Smooth muscle cell (in vitro differentiated cells): ENCODE data around the gene BAX. TPM values are rescaled to one million over a fixed set of nuclear protein-coding genes. Genes with fewer than 3 reads are reported as not detected.

Experiments used
- DNase-seq: peaks from one replicate; lab custom pipeline; 2025; ENCODE audit not compliant: unreplicated experiment; lab: John Stamatoyannopoulos, UW
- H2AFZ ChIP-seq: fragments of 200-600 bp; sonication (generic); 2 replicates; pipeline ENCODE4 v1.6.0; 2016; ENCODE audit warnings: antibody characterized with exemption, low read depth, mild to moderate bottlenecking
- H3F3A ChIP-seq: fragments of 200-600 bp; sonication (generic); 2 replicates; pipeline ENCODE4 v1.6.0; 2017; ENCODE audit warnings: antibody characterized with exemption, low read depth
- H3K27ac ChIP-seq: fragments of 200-600 bp; sonication (generic); 2 replicates; pipeline ENCODE4 v1.5.1; 2016; ENCODE audit warnings: low read depth, mild to moderate bottlenecking
- H3K27me3 ChIP-seq: fragments of 200-600 bp; sonication (generic); 2 replicates; pipeline ENCODE4 v1.6.1; 2016; ENCODE audit warnings: low read depth, mild to moderate bottlenecking
- H3K36me3 ChIP-seq: fragments of 200-600 bp; sonication (generic); 2 replicates; pipeline ENCODE4 v1.5.1; 2016; ENCODE audit warnings: low read depth
- H3K4me1 ChIP-seq: fragments of 200-600 bp; sonication (generic); 2 replicates; pipeline ENCODE4 v1.5.1; 2016; ENCODE audit warnings: low read depth
- H3K4me2 ChIP-seq: fragments of 200-600 bp; sonication (generic); 2 replicates; pipeline ENCODE4 v1.6.0; 2016; ENCODE audit warnings: mild to moderate bottlenecking
- H3K4me3 ChIP-seq: fragments of 200-600 bp; sonication (generic); 2 replicates; pipeline ENCODE4 v1.5.1; 2016; ENCODE audit warnings: mild to moderate bottlenecking
- H3K79me2 ChIP-seq: fragments of 200-600 bp; sonication (generic); 2 replicates; pipeline ENCODE4 v1.6.0; 2016; ENCODE audit warnings: low read depth, mild to moderate bottlenecking
- H3K9ac ChIP-seq: fragments of 200-600 bp; sonication (generic); 2 replicates; pipeline ENCODE4 v1.6.0; 2016; ENCODE audit warnings: low read depth
- H3K9me3 ChIP-seq: fragments of 200-600 bp; sonication (generic); replicated peaks from 2 replicates; pipeline ENCODE4 v1.5.1; 2016; ENCODE audit warnings: low read depth
- H4K20me1 ChIP-seq: fragments of 200-600 bp; sonication (generic); 2 replicates; pipeline ENCODE4 v1.6.0; 2016; ENCODE audit warnings: low read depth
- WGBS: methylation state at CpG from one replicate; pipeline ENCODE4 v1.1.7; 2016; ENCODE audit warnings: low lambda C conversion rate; 5-methylcytosine and 5-hydroxymethylcytosine counted together
- polyA plus RNA-seq: library from polyadenylated mRNA; unstranded; fragments of >200 nt; fragmentation: Nextera tagmentation; extraction: Ambion mirVana; gene quantifications from 2 replicates; pipeline ENCODE4 v1.2.1, GENCODE V29; 2016
- total RNA-seq: library from RNA; depleted of rRNA; stranded (reverse); fragments of >200 nt; gene quantifications from 2 replicates; pipeline ENCODE4 v1.2.3, GENCODE V29; 2014
- TF ChIP-seq, protein P1 (sequence below): fragments of 200-600 bp; sonication (generic); IDR thresholded peaks from 2 replicates; pipeline ENCODE4 v1.5.1; 2017; ENCODE audit warnings: borderline replicate concordance, mild to moderate bottlenecking, antibody characterized with exemption; ENCODE audit not compliant: insufficient read depth, poor library complexity, severe bottlenecking

Gene BAX
- total and polyA plus RNA-seq, 2 experiments from 2014 or later, result 42.8 to 153 TPM

DNA sequence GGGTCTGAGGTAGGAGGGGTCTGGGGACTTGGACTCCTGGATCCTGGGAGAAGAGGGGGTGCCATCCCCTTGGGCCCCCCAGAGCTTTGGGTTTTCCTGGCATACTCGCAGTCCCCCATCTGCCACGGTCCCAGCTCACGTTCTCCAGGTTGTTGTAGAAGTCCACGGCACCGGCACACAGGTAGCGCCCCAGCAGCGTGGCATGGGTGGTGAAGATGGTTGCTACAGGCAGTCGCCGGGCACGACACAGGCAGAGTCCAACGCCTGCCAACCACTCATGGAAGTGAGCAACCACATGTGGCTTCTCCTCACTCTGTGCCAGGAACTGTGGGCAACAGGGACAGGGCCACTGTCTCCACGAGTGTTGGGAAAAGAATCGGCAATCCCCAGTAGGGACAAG, 31.0 kb downstream of the BAX start:
- no peaks in the 10 kb centered on the region for H3K27me3 ChIP-seq
- no peaks in the 10 kb centered on the region for H3K9me3 ChIP-seq
- 99% methylated on average over 13 of the region's 13 CpGs for WGBS
- peaks cover 35% of the 10 kb centered on the region for H4K20me1 ChIP-seq
- no peak for DNase-seq
- H3K4me1 ChIP-seq, result no peaks in the 10 kb centered on the region
- no peak overlapping the region for H3K4me3 ChIP-seq
- H3K79me2 ChIP-seq, result peaks cover 15% of the 10 kb centered on the region
- TF ChIP-seq, protein P1, sequence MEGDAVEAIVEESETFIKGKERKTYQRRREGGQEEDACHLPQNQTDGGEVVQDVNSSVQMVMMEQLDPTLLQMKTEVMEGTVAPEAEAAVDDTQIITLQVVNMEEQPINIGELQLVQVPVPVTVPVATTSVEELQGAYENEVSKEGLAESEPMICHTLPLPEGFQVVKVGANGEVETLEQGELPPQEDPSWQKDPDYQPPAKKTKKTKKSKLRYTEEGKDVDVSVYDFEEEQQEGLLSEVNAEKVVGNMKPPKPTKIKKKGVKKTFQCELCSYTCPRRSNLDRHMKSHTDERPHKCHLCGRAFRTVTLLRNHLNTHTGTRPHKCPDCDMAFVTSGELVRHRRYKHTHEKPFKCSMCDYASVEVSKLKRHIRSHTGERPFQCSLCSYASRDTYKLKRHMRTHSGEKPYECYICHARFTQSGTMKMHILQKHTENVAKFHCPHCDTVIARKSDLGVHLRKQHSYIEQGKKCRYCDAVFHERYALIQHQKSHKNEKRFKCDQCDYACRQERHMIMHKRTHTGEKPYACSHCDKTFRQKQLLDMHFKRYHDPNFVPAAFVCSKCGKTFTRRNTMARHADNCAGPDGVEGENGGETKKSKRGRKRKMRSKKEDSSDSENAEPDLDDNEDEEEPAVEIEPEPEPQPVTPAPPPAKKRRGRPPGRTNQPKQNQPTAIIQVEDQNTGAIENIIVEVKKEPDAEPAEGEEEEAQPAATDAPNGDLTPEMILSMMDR, result no peak
- no peak overlapping the region for H3K9ac ChIP-seq
- no peak overlapping the region for H3K27ac ChIP-seq
- no peaks in the 10 kb centered on the region for H3F3A ChIP-seq
- no peak overlapping the region for H3K4me2 ChIP-seq
- no peak overlapping the region for H2AFZ ChIP-seq
- no peaks in the 10 kb centered on the region for H3K36me3 ChIP-seq

DNA sequence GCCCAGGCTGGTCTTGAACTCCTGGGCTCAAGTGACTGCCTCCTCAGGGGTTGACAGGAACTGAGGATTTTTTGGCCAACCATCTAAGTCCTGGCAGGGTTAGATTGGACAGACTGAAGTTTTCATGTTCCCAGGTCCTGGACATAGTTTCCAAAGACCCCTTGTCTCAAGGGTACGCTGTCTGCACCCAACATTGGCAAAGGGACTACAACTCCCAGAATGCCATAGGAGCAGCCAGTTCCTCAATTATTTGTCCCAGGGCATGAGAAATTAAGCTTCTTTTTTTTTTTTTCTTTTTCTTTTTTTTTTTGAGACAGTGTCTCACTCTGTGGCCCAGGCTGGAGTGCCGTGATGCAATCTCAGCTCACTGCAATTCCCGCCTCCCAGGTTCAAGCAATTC, 31.5 kb downstream of the BAX start:
- 93% methylated on average over 2 of the region's 3 CpGs for WGBS
- no peaks in the 10 kb centered on the region for H3K27me3 ChIP-seq
- no peak overlapping the region for H3K4me2 ChIP-seq
- peaks cover 40% of the 10 kb centered on the region for H4K20me1 ChIP-seq
- no peaks in the 10 kb centered on the region for H3K36me3 ChIP-seq
- no peak overlapping the region for H3K27ac ChIP-seq
- no peak overlapping the region for H2AFZ ChIP-seq
- no peaks in the 10 kb centered on the region for H3K9me3 ChIP-seq
- H3K4me1 ChIP-seq, result peaks cover 2% of the 10 kb centered on the region
- peaks cover 19% of the 10 kb centered on the region for H3K79me2 ChIP-seq
- H3F3A ChIP-seq, result no peaks in the 10 kb centered on the region
- no peak overlapping the region for H3K9ac ChIP-seq
- H3K4me3 ChIP-seq, result no peak overlapping the region
- TF ChIP-seq, protein P1, result no peak
- DNase-seq, result no peak

DNA sequence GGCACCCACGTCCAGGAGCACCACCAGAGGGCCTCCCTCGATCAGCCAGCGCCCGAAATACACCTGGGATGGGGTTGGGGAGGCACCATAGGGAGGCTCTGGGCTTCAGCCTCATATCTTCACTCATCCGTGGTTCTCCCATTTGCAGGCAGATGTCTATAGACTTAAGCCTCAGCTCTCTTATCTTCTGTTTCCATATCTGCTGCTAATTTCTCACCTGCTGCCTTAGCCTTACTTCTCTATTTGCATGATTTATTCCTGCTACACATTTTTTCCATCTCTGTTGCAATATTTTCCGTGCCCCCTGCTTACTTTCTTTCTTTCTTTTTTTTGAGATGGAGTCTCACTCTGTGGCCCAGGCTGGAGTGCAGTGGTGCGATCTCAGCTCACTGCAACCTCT, 32.6 kb downstream of the BAX start:
- peaks cover 30% of the 10 kb centered on the region for H3K79me2 ChIP-seq
- no peak for DNase-seq
- H2AFZ ChIP-seq, result no peak overlapping the region
- 92% methylated on average over 6 of the region's 7 CpGs for WGBS
- H3K9ac ChIP-seq, result no peak overlapping the region
- TF ChIP-seq, protein P1, result no peak
- H3F3A ChIP-seq, result no peaks in the 10 kb centered on the region
- no peak overlapping the region for H3K4me3 ChIP-seq
- peaks cover 49% of the 10 kb centered on the region for H4K20me1 ChIP-seq
- H3K27ac ChIP-seq, result no peak overlapping the region
- H3K4me2 ChIP-seq, result no peak overlapping the region
- H3K36me3 ChIP-seq, result no peaks in the 10 kb centered on the region
- H3K27me3 ChIP-seq, result no peaks in the 10 kb centered on the region
- H3K9me3 ChIP-seq, result no peaks in the 10 kb centered on the region
- H3K4me1 ChIP-seq, result peaks cover 10% of the 10 kb centered on the region

DNA sequence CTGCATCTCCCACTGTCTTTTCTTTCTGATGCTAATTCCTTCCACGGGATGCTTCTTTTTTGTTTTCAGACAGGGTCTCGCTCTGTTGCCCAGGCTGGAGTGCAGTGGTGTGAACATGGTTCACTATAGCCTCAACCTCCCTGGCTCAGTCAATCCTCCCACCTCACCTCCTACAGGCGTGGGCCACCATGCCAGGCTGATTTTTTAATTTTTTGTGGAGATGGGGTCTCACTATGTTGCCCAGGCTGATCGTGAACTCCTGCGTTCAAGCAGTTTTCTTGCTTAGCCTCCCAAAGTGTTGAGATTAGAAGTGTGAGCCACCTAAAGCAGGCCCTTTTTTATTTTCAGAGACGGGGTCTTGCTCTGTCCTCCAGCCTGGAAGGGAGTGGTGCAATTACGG, 33.6 kb downstream of the BAX start:
- no peak overlapping the region for H3K27ac ChIP-seq
- H3K36me3 ChIP-seq, result no peaks in the 10 kb centered on the region
- 97% methylated on average over 7 of the region's 7 CpGs for WGBS
- H2AFZ ChIP-seq, result no peak overlapping the region
- H3K9ac ChIP-seq, result no peak overlapping the region
- H3K79me2 ChIP-seq, result peaks cover 37% of the 10 kb centered on the region
- no peak for DNase-seq
- no peaks in the 10 kb centered on the region for H3F3A ChIP-seq
- no peaks in the 10 kb centered on the region for H3K27me3 ChIP-seq
- peaks cover 10% of the 10 kb centered on the region for H3K4me1 ChIP-seq
- no peaks in the 10 kb centered on the region for H3K9me3 ChIP-seq
- H3K4me2 ChIP-seq, result no peak overlapping the region
- TF ChIP-seq, protein P1, result no peak
- H4K20me1 ChIP-seq, result peaks cover 49% of the 10 kb centered on the region
- H3K4me3 ChIP-seq, result no peak overlapping the region
